Stimulated activated CD4-positive, alpha-beta T cell treated with anti-CD3 and anti-CD28 coated beads, TNF-alpha, amount 100 ng/mL, for 48 hours (primary cell): Measurements from ENCODE around the gene IARS2.
"Not testable (repeated sequence)": the region's sequence is repeated elsewhere in the genome, so short reads cannot be mapped to it uniquely, and the experiment has no call there.

Experiments used
- DNase-seq, 3 donors: peaks; one replicate each; pipeline ENCODE4 v3.0.0-alpha.2; 2020; ENCODE audit warnings: low read depth in 3 of 3

Gene IARS2

DNA sequence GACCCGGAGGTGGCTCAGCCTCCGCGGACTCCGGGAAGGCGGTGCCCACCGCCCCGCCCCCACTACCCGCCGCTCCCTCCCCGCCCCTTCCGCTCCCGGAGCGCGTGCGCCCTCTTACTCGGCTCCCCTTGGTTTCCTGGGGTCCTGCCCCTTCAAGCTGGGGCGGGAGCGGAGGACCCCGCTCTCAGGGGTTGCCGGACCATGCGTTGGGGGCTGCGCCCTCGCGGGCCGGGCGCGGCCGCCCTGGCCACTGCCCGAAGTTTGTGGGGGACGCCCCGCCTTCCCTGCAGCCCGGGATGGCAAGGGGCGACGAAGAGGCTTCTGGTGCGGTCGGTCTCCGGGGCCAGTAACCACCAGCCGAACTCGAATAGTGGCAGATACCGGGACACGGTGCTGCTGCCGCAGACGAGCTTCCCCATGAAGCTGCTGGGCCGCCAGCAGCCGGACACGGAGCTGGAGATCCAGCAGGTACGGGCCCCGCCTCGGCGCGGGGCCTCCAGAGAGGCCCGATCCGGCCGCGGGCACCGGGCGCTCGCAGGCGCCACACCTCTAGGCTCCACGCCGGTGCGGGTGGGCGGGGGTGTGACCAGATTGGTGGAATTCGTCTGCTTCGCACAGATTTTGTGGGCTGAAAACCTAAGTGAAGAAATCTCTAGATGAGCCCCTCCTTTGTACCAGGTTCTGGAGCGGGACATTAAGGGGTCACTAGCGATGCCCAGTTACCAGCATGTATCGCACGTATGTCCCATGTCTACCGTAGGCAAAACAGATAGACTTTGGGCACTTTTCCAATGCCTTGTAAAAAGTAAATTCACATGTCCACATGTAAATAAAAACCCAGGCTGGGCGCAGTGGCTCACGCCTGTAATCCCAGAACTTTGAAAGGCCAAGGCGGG lies at the start of gene IARS2:
Gene IARS2, plus strand, starts transcription at position 117 of the 896 bp plus-strand sequence. Its CDS starts 85 bp downstream, at position 202.
- DNase-seq: peak; percentile 83 to 93 (median 84)

DNA sequence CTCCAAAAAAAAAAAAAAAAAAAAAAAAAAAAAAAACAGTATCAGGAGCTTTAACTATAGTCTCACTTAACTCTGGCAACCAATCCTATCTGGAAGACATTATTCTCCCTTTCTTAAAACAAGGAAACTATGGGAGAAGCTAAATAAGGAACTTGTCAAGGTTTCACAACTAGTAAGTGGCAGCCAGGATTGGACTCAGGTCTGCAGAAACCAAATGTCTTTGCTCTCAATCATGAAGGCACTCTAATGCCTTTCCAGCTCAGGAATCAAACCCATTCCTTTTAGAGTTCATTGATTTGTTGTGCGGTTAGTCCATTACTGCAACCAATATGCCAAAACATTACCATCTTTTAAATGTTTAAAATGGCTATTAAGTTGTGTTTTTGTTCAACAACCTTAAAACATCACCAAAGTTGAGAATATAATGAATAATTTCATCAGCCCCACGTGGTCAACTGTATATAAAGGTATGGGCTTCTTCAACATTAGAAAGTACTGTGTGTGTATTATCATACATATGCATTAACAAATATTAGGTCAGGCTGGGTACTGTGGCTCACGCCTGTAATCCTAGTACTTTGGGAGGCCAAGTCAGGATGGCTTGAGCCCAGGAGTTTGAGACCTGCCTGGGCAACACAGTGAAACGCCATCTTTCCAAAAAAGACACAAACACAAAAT lies 49.1 kb upstream of the IARS2 start:
- no peak for DNase-seq

DNA sequence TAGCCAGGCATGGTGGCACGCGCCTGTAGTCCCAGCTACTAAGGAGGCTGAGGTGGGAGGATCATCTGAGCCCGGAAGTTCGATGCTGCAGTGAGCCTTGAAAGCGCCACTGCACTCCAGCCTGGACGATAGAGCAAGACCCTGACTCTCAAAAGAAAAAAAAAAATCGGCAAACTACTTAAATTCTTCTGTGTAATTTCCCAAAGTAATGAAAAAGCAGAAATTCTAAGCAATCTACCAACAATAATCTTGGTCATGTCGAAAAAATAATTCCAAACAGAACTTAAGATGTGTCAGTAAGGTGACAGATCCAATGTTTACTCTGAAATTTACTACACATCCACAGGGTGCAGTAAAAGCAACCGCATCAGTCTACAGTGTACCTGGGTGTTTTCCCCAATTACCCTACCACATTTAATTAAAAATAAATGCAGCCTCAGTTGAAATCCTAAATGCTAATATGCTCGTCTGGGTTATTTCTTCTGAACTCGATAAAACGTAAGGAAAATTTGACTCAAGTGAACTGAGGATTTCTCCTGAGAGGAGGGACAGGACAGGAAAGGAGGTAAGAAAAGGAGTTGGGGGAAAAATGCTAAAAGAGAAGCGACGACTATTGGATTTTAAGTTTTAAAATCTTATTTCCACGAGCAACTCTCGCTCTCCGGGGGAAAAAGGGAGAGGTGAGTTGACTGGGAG lies 48.4 kb upstream of the IARS2 start:
- no peak for DNase-seq

- DNase-seq: peak; percentile 86 to 92 (median 88)
These were observed 47.6 kb upstream of the IARS2 start, which contains the start of gene EPRS1 for GRCh38 chr1:220046052-220046930. EPRS1 (minus strand) TSS chr1:220046505; CDS start chr1:220046388, 117 bp downstream.

DNA sequence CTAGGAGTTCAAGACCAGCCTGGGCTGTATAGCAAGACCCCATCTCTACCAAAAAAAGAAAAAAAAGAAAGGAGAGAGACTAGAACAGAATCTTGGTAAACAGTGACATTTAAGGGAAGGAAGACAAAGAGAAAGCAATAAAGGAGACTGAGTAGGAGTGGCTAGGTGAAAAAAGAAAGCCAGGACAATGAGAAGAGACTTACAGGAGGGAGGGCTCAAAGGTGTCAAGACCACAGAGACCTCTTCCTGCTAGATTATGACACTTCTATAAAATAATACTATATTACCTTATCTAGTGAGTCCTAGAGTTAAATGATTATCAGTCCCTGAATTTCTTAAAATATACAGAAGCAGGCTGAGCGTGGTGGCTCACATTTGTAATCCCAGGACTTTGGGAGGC lies 37.6 kb upstream of the IARS2 start:
- DNase-seq: no peak

DNA sequence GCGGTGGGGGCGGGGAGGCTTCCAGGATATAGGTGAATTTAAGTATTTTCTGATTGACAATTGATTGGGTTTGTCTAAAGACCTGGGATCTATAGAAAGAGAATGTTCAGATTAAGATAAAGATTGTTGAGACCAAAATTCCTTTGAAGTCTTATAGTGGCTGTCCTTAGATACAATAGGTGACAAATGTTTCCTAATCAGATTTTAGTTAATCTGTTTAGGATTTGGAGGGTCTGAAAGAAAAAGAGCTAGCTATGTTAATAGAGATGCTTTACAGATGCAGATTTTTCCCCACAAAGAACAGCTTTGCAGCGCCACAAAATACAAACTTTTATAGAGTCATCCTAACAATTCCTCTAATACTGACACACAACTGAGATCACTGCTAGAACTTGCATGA lies 33.1 kb upstream of the IARS2 start:
- no peak for DNase-seq

- DNase-seq: no peak
These were observed 31.3 kb upstream of the IARS2 start for GRCh38 chr1:220062629-220063028.

GRCh38 chr1:220067269-220068204 lies 26.4 kb upstream of the IARS2 start:
- no peak for DNase-seq

- DNase-seq: no peak
These were observed 16.8 kb upstream of the IARS2 start for GRCh38 chr1:220076861-220077762.

DNA sequence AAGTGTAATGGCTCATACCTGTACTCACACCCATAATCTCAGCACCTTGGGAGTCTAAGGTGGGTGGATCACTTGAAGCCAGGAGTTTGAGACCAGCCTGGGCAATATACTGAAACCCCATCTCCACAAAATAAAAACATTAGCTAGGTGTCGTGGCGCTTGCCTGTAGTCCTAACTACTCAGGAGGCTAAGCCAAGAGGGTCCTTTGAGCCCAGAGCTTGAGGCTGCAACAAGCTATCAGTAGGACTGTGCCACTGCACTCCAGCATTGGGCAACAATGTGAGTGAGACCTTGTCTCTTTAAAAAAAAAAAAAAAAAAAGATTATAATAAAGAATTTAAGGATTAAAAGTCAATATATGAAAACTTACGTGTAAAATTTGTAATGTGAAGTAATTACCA lies 16.0 kb upstream of the IARS2 start:
- no peak for DNase-seq

GRCh38 chr1:220084460-220084859 lies 9.5 kb upstream of the IARS2 start:
- no peak for DNase-seq

- DNase-seq: not testable (repeated sequence)
These were observed 7.7 kb upstream of the IARS2 start for GRCh38 chr1:220086261-220086686.

- peak; percentile 93 to 97 (median 94) for DNase-seq
These were observed 4.0 kb upstream of the IARS2 start, which contains the start of gene BPNT1 for GRCh38 chr1:220089650-220090556. BPNT1 (minus strand) TSS chr1:220089788; CDS start chr1:220079846, 9,942 bp downstream.

DNA sequence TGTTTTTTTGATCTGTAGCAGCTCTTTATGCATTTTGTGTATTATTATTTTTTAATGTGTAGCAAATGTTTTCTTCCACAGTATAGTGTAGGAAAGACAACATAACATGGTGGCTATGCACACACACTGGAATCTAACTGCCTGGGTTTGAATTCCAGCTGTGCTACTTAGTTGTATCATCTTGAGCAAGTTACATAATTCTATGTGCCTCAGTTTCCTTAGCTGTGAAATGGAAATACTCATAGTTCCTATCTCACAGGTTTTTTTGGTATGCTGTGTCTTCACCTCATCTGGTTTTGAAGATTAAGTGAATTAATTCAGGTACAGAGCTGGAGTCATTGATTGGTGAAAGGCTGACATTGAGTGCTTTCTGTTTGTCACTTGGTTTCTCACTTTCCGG lies 1.2 kb upstream of the IARS2 start:
- DNase-seq: no peak

DNA sequence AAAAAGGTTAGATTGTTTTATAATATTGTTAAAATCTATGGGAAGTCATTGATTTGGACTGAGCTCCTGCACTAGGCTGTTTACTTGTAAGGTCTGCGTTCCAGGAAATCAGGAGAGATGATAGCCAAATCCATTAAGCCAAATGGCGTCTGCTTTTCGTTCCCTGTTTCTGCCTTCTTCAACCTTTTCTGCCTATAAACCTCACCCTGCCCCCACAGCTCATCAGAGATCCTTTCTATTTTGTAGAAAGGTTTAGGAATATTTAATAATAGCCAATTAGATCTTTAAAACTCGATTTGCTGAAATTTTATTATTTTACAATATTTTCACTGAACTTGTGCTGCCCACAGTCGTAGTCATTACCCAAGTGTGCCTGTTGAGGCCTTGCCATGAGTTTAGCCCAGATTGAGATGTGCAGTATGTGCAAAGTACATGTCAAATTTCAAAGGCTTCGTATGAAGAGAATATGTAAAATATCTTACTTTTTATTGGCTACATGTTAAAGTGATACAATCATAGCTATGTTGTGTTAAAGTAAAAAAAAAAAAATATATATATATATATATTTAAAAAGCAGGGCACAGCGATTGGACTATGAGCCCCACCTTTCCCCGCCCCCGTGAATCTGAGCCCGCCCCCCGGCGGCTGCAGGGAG lies 444 bp upstream of the IARS2 start:
- DNase-seq: no peak

- DNase-seq: no peak
These were observed 5.9 kb downstream of the IARS2 start for GRCh38 chr1:220099826-220100225.

- not testable (repeated sequence) for DNase-seq
These were observed 16.5 kb downstream of the IARS2 start for GRCh38 chr1:220110473-220110872.
